Spleen (tissue), 7 donors: ENCODE results near the gene TRABD2B.

Experiments used
- CTCF ChIP-seq, 11 experiments: fragments of 200-600 bp in 7 of 11; fragments of 450-650 bp in 4 of 11; sonication (generic) in 4 of 11; IDR thresholded peaks in 8 of 11; conservative IDR thresholded peaks in 3 of 11; 1 replicate in 7 of 11; 2 replicates in 4 of 11; pipeline versions ENCODE4 v1.4.0 to v1.8.0; 2016 to 2021; ENCODE audit warnings: antibody characterized with exemption in 11 of 11, inconsistent platforms in 4 of 11, mild to moderate bottlenecking in 1 of 11
- POLR2A ChIP-seq, 3 donors: fragments of 450-650 bp; IDR thresholded peaks; one replicate each; pipeline ENCODE4 v1.5.1; 2017; ENCODE audit warnings: antibody characterized with exemption in 3 of 3, mild to moderate bottlenecking in 1 of 3
- POLR2AphosphoS5 ChIP-seq, 3 donors: sonication (generic); formaldehyde crosslinking; IDR thresholded peaks; one replicate each; pipeline ENCODE4 v1.5.1; 2017; ENCODE audit warnings: antibody characterized with exemption in 3 of 3
- donor health status: DM: no; HTN: no; CAD: no; lungs with moderate emphysema.
- donor health status: DM: no; HTN: no; CAD: no.
- donor health status: DM: no; HTN: no; CAD: no.

GRCh38 chr1:47764461-47765046 lies 232.6 kb downstream of the TRABD2B start:
- TF ChIP-seq CTCF (IDR thresholded peaks at IDR 0.05 in 8 of 11, conservative IDR thresholded peaks at IDR 0.05 in 3 of 11), result no peak
- TF ChIP-seq POLR2AphosphoS5 (IDR thresholded peaks at IDR 0.05), result no peak
- TF ChIP-seq POLR2A (IDR thresholded peaks at IDR 0.05), result no peak
